GM19452 (cell line): Measurements from ENCODE around the gene SAMHD1.
"Not testable (repeated sequence)": the region's sequence is repeated elsewhere in the genome, so short reads cannot be mapped to it uniquely, and the experiment has no call there.

Source experiments
- ATAC-seq: cut with Tn5 transposase; IDR thresholded peaks from one replicate; pipeline ENCODE4 v1.9.1; 2021; ENCODE audit not compliant: unreplicated experiment

The SAMHD1 gene

GRCh38 chr20:36875702-36876472 lies 75.6 kb downstream of the SAMHD1 start, which contains the start of gene TLDC2:
TLDC2 (plus strand) TSS chr20:36876138; CDS start chr20:36876175, 37 bp downstream.
- no peak for ATAC-seq

DNA sequence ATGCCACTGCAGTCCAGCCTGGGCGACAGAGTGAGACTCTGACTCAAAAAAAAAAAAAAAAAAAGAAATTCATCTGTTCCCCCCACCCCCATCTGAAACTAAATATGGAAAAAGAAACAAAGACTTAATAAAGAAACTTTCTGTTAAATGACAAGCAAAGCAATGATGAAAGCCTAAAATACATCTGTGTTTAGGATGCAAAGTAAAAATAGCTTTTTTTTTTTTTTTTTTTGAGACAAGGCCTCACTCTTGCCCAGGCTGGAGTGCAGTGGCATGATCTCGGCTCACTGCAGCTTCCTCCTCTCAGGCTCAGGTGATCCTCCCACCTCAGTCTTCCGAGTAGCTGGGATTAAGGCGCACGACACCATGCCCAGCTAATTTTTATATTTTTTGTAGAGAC lies 76.4 kb downstream of the SAMHD1 start:
- ATAC-seq, result not testable (repeated sequence)

GRCh38 chr20:36873498-36874189 lies 77.9 kb downstream of the SAMHD1 start:
- no peak for ATAC-seq

DNA sequence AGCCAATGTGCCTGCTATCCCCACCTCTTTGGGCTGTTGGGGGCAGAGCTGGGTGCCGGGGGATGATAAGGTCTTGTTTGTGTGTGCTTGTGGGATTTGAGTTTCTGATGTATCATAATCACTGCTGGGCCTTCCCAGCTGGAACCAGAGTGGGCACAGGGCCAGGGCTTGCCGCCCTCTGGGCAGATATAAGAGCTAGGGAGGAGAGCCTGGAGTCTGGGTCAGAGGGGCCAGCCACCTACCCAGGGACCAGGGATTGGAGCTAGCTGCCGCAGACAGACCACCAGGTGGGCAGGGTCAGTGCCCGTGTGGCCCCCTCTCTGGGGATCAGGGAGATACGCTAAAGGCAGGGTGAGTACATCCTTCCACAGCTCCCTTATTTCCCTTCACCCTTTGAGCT lies 78.7 kb downstream of the SAMHD1 start:
- no peak for ATAC-seq

GRCh38 chr20:36871640-36872570 lies 79.6 kb downstream of the SAMHD1 start:
- no peak for ATAC-seq

DNA sequence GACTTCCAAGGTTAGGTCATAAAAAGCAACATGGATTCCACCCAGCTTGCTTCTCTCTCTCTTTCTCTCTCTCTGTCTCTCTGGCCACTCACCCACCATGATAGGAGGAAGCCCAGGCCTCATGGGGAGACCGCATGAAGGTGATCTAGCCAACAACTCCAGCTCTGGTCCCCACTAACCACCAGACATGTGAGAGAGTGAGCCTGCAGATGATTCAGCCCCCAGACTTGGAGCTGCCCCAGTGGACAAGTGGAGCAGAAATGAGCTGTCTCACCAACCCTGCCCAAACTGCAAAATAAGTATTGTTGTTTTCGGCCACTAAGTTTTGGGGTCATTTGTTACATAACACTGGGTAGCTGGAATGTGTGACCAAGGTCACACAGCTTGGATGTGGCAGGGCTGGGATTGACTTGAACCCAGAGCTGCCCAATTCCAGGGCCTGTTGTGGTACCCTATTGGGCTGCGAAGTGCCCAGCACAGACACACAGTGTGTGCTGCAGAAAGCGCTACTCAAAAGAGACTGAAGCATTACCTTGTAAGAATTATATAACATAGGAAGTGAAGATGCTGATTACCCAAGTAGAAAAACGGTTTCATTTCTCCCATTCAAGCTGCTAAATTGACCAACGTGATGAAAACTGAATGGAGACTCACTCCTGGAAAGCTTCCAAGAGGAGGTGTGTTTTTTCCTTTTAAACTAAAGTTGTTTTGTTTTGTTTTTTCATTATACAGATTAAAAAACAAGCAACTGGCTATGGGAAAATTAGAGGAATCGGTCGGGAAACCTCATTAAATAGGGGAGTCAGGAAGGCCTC lies 84.6 kb downstream of the SAMHD1 start:
- ATAC-seq, result no peak

DNA sequence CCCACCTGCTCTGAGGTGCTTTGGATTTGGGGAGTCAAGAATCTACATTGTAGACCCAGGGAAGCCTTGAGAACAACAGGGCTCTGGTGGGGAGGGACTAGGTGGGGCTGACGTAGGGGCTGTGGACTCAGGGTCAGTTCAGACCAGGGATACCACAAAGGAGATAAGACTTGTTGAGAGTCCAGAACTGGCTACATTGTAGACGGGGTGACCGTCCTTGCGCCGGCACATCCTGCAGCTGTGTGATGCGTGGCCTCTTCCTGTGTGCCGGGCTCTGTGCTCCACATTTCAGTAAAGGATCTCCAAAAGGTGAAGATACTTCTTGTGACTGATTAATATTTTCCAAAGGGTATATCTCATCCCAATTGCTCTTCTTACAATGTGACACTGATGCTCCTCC lies 85.3 kb downstream of the SAMHD1 start:
- ATAC-seq, result no peak

GRCh38 chr20:36865861-36866149 lies 85.7 kb downstream of the SAMHD1 start:
- no peak for ATAC-seq

GRCh38 chr20:36865076-36865860 lies 86.2 kb downstream of the SAMHD1 start:
- ATAC-seq, result no peak

- peak; percentile 36 for ATAC-seq
Observed at GRCh38 chr20:36862857-36863668, 88.4 kb downstream of the SAMHD1 start.

DNA sequence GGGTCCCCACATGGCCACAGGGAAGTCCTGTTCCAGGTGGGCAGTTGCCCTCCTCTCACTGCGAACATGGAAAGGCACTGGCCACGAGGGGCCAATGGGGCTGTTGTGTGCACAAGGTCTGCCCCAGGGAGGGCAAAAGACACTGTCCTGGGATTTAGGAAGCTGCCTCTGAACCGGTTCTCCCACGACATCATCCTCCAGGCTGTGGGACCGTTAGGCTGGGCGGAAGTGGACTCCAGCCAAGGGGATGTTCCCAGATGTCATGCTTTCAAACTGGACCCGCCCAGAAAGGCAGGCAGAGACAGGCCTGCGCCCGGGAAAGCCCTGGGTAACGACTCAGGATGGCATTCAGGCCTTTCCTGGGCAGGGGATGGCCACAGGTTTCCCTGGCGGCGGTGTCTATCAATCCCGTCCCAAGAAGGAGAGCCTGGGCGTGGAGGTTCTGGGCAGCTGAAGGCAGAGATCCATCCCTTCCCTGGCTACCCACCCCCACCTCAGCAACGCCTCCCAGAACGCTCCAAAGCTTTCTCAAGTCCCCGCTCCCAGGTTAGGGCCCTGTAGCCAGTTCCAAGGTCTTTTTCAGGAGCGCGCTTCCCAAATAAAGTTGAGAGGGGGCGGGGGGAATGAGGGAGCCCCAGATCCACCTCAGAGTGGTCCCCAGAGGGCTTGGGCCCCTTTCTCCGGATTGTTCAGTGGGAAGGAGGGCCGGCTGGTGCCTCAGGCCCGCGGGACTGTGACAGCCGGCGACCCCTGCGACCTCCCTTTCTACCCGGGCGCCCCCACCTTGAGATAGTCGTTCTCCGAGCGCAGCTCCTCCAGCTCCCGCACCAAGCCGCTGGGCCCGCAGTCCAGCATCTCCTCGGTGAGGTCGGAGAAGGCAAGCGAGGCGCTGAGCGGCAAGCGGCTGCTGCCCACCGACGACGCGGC lies 89.4 kb downstream of the SAMHD1 start:
- no peak for ATAC-seq

DNA sequence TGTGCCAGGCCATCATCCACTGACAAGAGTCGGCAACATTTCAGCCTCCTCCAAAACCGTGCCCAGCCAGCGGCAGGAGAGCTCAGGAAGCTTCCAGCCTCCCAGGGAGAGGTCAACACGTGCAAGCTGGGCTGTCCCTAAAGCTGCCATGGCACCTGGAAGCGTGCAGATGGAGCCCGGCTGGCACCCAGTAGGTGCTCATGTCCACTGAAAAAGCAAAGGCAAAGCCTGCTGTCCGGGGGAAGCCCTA lies 90.0 kb downstream of the SAMHD1 start:
- no peak for ATAC-seq

GRCh38 chr20:36860811-36861624 lies 90.5 kb downstream of the SAMHD1 start:
- ATAC-seq, result no peak

GRCh38 chr20:36860339-36860738 lies 91.2 kb downstream of the SAMHD1 start:
- ATAC-seq, result no peak

- ATAC-seq, result no peak
Observed at GRCh38 chr20:36859700-36860330, 91.7 kb downstream of the SAMHD1 start.

GRCh38 chr20:36859282-36859555 lies 92.3 kb downstream of the SAMHD1 start:
- no peak for ATAC-seq
